ENCODE data around the gene IL4R. TPM values are rescaled to one million over a fixed set of nuclear protein-coding genes. Genes with fewer than 3 reads are reported as not detected.

Gene IL4R
- total RNA-seq, 1 donor from 2014 or later = 202 TPM

DNA sequence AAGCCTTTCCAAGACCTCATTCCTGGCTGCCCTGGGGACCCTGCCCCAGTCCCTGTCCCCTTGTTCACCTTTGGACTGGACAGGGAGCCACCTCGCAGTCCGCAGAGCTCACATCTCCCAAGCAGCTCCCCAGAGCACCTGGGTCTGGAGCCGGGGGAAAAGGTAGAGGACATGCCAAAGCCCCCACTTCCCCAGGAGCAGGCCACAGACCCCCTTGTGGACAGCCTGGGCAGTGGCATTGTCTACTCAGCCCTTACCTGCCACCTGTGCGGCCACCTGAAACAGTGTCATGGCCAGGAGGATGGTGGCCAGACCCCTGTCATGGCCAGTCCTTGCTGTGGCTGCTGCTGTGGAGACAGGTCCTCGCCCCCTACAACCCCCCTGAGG lies 49.5 kb downstream of the IL4R start:
- Mint-ChIP-seq H3K36me3 (ENCODE audit: low read depth) (peaks cover 65% of the 10 kb centered on the region), H3K27me3 (no peaks in the 10 kb centered on the region), H3K4me3 (no peak overlapping the region), H3K4me1 (peaks cover 48% of the 10 kb centered on the region), H3K9me3 (no peaks in the 10 kb centered on the region), H3K27ac (peak overlapping the region; percentile 46)
- no peak for ATAC-seq (ENCODE audit: low read depth)
- DNase-seq = no peak
- POLR2A ChIA-PET = interaction anchor here (0.9 kb wide), 1 partner anchor 11 kb away, joined by 3 read pairs; no protein-coding TSS in a partner anchor
- intact Hi-C loops (cut with micrococcal nuclease) = loop anchor here (10.0 kb wide), 1 partner anchor 1528 kb away; no protein-coding TSS in a partner anchor
- CTCF ChIA-PET = no interaction called here
- TF ChIP-seq, protein P1, sequence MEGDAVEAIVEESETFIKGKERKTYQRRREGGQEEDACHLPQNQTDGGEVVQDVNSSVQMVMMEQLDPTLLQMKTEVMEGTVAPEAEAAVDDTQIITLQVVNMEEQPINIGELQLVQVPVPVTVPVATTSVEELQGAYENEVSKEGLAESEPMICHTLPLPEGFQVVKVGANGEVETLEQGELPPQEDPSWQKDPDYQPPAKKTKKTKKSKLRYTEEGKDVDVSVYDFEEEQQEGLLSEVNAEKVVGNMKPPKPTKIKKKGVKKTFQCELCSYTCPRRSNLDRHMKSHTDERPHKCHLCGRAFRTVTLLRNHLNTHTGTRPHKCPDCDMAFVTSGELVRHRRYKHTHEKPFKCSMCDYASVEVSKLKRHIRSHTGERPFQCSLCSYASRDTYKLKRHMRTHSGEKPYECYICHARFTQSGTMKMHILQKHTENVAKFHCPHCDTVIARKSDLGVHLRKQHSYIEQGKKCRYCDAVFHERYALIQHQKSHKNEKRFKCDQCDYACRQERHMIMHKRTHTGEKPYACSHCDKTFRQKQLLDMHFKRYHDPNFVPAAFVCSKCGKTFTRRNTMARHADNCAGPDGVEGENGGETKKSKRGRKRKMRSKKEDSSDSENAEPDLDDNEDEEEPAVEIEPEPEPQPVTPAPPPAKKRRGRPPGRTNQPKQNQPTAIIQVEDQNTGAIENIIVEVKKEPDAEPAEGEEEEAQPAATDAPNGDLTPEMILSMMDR (IDR thresholded peaks at IDR 0.05) = no peak

DNA sequence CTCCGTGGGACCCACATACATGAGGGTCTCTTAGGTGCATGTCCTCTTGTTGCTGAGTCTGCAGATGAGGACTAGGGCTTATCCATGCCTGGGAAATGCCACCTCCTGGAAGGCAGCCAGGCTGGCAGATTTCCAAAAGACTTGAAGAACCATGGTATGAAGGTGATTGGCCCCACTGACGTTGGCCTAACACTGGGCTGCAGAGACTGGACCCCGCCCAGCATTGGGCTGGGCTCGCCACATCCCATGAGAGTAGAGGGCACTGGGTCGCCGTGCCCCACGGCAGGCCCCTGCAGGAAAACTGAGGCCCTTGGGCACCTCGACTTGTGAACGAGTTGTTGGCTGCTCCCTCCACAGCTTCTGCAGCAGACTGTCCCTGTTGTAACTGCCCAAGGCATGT lies 50.0 kb downstream of the IL4R start:
- Mint-ChIP-seq H3K27ac (peak overlapping the region; percentile 77), H3K36me3 (ENCODE audit: low read depth) (peaks cover 59% of the 10 kb centered on the region), H3K27me3 (no peaks in the 10 kb centered on the region), H3K9me3 (no peaks in the 10 kb centered on the region), H3K4me3 (no peak overlapping the region), H3K4me1 (peaks cover 53% of the 10 kb centered on the region)
- TF ChIP-seq, protein P1 (IDR thresholded peaks at IDR 0.05) = no peak
- POLR2A ChIA-PET = interaction anchor here (0.9 to 1.2 kb wide), 2 partner anchors 10 to 184 kb away, joined by 3 read pairs; no protein-coding TSS in a partner anchor
- intact Hi-C loops (cut with micrococcal nuclease) = loop anchor here (10.0 kb wide), 1 partner anchor 1529 kb away; no protein-coding TSS in a partner anchor
- DNase-seq = no peak
- CTCF ChIA-PET = no interaction called here
- no peak for ATAC-seq (ENCODE audit: low read depth)

DNA sequence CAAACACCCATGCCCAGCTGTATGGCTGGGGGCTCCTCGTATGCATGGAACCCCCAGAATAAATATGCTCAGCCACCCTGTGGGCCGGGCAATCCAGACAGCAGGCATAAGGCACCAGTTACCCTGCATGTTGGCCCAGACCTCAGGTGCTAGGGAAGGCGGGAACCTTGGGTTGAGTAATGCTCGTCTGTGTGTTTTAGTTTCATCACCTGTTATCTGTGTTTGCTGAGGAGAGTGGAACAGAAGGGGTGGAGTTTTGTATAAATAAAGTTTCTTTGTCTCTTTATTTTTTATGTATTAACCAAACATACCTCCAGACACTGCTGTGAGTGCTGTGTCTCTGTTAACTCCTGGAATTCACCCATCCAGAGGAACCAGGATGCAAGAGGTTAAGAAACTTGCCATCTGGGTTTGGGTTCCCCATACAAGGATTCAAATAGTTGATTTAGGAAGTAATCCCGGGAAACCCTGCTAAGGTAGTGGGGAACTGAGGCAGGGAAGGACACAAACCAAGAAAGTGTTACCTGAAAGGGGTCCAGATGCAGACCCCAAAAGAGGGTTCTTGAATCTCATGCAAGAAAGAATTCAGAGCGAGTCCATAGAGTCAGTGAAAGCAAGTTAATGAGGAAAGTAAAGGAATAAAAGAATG lies 50.8 kb downstream of the IL4R start:
- no peak for DNase-seq
- peaks cover 61% of the 10 kb centered on the region for H3K4me1 Mint-ChIP-seq
- ChIA-PET CTCF (interaction anchor here (4.1 to 11.2 kb wide), 2 partner anchors 12 to 129 kb away, joined by 24 to 98 read pairs; no protein-coding TSS in a partner anchor), POLR2A (interaction anchor here (1.2 to 28.2 kb wide), 4 partner anchors 37 to 185 kb away, joined by 3 to 1103 read pairs (median 62); partner anchors contain the start of genes IL21R and KDM8)
- peaks cover 51% of the 10 kb centered on the region for H3K36me3 Mint-ChIP-seq (ENCODE audit: low read depth)
- peak overlapping the region; percentile 77 for H3K27ac Mint-ChIP-seq
- ATAC-seq (ENCODE audit: low read depth) = no peak
- H3K27me3 Mint-ChIP-seq = no peaks in the 10 kb centered on the region
- intact Hi-C loops (cut with micrococcal nuclease) = loop anchor here (10.0 kb wide), 1 partner anchor 1530 kb away; no protein-coding TSS in a partner anchor
- TF ChIP-seq, protein P1 (IDR thresholded peaks at IDR 0.05) = no peak
- no peaks in the 10 kb centered on the region for H3K9me3 Mint-ChIP-seq
- no peak overlapping the region for H3K4me3 Mint-ChIP-seq

DNA sequence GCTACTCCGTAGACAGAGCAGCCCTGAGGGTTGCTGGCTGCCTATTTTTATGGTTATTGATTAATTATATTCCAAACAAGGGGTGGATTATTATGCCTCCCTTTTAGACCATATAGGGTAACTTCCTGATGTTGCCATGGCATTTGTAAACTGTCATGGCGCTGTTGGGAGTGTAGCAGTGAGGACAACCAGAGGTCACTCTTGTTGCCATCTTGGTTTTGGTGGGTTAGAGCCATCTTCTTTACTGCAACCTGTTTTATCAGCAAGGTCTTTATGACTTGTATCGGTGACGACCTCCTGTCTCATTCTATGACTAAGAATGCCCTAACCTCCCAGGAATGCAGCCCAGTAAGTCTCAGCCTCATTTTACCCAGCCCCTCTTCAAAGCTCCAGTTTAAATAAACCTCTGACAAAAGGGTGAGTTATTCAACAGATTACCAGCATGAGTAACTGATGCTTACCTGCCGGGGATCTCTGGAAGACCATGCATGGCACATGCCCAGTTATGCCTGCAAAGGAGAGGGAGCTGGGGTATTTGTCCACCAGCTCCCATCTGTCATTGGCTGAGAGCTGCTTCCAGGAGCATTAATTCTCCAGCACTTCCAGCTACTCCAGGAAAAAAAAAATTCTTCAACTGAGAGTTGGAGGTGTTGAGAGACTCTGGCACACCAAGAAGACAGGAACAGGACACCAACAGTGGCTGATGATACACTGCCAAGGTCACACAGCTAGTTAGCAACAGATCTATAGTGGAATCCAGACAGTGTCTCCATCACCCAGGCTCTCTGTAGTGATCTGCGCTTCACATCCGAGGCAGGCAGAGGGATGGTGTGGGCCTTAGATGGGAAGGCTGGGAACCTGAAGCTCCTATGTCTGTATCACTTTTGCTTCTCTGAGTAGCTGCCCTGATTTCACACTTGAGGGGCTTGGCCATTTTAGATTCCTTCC lies 51.6 kb downstream of the IL4R start:
- DNase-seq = no peak
- no peak for ATAC-seq (ENCODE audit: low read depth)
- POLR2A ChIA-PET = interaction anchor here (0.6 to 28.2 kb wide), 13 partner anchors 13 to 200 kb away, joined by 3 to 1103 read pairs (median 6); partner anchors contain the start of genes IL21R and KDM8
- Mint-ChIP-seq H3K4me3 (no peak overlapping the region), H3K36me3 (ENCODE audit: low read depth) (peaks cover 44% of the 10 kb centered on the region), H3K27ac (peak overlapping the region; percentile 77), H3K4me1 (peaks cover 67% of the 10 kb centered on the region), H3K27me3 (no peaks in the 10 kb centered on the region), H3K9me3 (no peaks in the 10 kb centered on the region)
- intact Hi-C loops (cut with micrococcal nuclease) = loop anchor here (10.0 kb wide), 1 partner anchor 1531 kb away; no protein-coding TSS in a partner anchor
- CTCF ChIA-PET = interaction anchor here (1.2 to 11.2 kb wide), 6 partner anchors 11 to 211 kb away, joined by 3 to 98 read pairs (median 30); partner anchors contain the start of gene IL21R
- TF ChIP-seq, protein P1 (IDR thresholded peaks at IDR 0.05) = no peak

All from activated B cell treated with CpG ODN at 0.5 μM for 24 hours (primary cell).